DMS153 (cell line): ENCODE data around the gene ZNF469.

Source experiments
- DNase-seq: peaks from one replicate; lab custom pipeline; 2025; lab: John Stamatoyannopoulos, UW

The ZNF469 gene

DNA sequence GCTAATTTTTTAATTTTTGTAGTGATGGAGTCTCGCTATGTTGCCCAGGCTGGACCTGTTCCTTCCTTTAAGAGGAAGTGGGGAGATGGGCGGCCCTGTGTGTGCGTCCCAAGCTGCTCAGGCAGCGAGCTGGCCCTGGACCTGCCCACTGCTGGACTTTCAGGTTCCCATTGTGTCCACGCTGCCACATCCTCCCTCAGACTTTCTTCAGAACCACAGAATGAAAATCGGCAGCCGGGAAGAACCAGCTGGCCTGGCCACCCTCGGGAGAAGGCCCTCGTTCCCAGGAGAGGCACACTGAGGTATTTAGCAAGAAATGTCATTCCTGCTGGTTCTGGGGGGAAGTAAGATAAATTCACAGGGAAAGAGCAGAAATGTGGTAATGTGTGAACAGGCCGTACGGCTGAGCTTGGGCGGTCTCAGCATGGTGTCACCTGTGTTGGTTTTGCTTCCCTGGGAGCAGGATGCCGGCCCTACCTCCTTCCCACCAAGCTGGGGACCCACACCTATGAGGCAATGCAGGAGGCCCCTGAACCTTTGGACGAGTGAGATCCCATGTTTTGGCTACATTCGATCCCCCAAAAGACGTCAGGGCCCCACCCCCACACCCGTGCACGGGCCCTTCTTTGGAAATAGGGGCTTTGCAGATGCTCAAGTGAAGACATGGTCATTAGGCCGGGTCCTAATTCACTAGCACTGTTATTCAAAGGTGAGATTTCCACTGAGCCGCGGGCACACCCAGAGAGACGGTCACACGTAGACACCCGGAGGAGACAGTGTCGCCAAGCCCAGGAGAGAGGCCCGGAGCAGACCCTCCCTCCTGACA lies 35.9 kb upstream of the ZNF469 start:
- DNase-seq: no peak

DNA sequence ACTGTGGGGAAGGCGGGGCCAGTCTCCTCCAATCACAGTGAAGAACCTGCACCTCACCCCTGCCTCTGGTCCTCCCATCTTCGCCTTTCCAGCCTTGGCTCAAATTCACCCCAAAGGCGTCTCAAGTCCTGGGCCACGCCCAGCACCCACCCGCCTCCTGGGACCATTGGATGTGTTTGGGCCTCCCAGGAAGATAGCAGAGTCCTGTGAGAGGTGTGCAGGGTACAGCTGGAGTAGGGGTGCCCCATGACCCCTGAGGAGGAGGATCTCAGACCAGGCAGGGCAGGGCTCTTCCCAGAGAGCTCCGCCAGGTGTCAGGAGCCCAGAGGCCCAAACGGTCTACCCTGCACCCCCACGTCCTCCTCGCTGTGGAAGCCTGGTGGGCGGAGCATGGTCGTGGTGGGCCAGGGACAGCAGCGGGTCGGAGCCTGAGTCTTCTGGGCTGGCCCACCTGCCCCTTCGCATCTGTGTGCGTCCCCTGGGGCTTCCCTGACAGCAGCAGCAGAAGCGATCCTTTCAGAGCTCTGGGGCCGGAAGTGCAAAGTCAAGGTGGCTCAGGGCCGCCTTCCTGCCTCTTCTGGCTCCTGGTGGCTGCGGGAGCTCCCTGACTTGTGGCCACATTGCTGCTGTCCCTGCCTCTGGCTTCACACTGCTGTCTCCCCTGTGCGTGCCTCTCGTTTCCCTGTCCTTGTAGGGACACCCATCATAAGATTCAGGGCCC lies 34.9 kb upstream of the ZNF469 start:
- DNase-seq: no peak

- no peak for DNase-seq
Measured at GRCh38 chr16:88348377-88349152, 34.2 kb upstream of the ZNF469 start.

- no peak for DNase-seq
Measured at GRCh38 chr16:88349153-88349902, 33.4 kb upstream of the ZNF469 start.

- DNase-seq: no peak
Measured at GRCh38 chr16:88349903-88350900, 32.6 kb upstream of the ZNF469 start.

DNA sequence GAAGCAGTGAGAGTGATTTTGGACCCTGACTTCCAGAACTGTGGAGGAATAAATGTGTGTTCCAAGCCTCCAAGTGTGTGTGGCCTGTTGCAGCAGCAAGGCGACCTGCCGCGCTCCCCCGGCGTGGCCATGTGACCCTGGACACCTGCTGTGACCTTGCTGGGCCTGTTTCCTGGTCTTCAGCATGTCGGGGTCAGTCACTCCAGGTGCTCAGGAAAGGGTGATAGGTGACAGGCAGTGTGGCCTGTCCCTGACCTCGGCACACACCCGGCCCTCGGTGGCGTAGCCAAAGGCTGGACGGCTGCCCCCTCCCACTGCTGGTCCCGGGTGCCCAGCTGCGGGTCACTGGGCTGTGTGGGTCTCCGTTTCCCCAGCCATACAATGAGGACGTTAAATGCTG lies 31.8 kb upstream of the ZNF469 start:
- DNase-seq: no peak

- no peak for DNase-seq
Measured at GRCh38 chr16:88351491-88352101, 31.2 kb upstream of the ZNF469 start.

DNA sequence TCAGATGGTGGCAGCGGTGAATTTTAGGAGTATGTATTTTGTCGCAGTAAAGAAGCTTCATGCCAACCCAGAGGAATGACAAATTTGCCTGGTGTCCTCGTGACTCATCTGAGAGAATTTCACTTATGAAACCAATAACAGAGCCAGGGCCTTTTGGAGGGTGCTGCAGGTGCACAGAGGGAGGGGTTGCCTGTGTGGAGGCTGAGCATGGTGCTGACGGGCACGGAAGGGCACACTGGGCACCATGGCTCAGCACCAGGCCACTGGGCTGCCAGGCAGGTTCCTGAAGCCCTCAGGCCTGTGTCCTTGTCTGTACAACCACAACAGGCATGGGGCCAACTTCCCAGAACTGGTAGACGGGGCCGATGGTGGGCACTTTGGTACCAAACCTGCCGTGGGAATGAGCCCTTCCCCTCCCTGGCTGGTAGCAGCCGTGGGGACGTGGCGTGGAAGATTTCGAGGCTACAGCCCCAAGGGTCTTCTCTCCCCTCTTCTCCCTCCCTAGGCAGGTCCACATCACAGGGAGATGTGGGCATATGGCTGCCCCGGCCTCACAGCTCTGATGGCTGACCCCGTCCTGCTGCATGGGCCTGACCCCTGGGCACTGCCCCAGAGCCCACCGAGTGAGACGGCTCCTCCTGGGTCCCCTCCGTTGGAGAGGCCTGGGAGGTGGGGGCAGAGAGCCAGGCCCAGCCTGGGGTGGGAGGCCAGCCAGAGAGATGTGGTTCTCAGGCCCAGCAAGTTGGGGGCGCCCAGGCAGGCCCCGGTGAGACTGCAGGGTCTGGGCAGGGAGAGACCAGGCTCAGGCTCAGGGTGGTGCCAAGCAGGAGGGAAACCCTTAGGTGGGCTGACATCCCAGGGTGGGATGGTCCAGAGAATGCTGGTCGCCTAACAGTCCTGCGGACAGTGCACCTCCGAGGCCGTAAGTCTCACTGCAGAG lies 30.2 kb upstream of the ZNF469 start:
- no peak for DNase-seq

- no peak for DNase-seq
Measured at GRCh38 chr16:88353232-88353631, 29.5 kb upstream of the ZNF469 start.

DNA sequence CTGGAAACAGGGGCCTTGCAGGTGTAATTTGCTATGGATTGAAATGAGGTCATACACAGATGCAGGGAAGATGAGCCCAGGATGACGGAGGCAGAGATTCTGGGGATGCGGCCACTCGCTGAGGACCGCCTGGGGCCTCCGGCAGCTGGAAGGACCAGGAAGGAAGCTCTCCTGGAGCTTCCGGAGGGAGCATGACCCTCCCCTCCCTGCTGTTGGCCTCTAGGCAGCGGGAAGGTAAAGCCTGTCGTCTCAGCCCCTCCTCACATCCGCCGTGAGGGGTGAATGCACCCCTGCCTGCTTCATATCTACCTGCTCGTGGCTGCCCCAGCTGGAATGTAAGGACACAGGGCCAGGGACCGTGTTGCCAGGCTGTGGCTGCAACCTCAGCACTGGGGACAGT lies 29.1 kb upstream of the ZNF469 start:
- no peak for DNase-seq

DNA sequence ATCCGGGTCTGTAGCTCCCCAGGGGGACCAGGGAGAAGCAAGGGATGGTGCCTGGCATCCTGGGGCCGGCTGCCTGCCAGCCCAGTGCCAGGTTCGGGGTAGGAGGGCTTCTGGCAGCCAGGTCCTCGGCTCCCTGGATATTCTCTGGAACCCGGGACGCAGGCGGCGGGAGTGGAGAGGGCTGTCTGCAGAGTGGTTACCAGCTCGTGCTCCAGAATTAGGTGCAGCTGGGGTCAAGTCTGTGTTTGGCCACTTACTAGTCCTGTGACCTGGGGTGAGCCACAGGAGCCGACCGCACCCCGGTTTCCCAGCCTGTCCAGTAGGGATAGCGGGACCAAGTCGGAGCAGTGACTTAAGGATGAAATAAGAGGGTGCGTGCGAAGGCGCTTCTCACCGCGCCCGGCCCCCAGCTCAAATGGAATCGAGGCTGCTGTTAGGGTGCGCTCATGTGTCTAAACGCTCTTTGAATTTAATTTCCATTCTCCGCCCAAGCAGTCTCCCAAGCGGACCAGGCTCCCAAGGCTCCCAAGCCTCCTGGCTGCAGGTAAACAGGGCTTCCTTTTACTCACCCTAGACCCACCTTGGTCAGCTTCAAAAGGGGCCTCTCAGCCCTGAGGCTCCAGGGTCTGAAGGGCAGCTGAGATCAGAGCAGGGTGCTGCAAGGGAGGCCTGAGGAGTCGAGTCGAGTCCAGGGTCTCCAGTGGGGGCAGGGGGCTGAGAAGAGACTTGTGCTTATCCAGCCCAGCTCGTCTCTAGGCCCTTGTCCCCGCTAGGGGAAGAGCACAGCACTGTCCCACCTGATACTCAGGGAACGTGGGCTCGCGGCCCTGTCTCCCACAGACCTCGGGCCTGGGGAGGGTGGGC lies 28.3 kb upstream of the ZNF469 start:
- DNase-seq: no peak

- DNase-seq: no peak
Measured at GRCh38 chr16:88355093-88355388, 27.7 kb upstream of the ZNF469 start.

DNA sequence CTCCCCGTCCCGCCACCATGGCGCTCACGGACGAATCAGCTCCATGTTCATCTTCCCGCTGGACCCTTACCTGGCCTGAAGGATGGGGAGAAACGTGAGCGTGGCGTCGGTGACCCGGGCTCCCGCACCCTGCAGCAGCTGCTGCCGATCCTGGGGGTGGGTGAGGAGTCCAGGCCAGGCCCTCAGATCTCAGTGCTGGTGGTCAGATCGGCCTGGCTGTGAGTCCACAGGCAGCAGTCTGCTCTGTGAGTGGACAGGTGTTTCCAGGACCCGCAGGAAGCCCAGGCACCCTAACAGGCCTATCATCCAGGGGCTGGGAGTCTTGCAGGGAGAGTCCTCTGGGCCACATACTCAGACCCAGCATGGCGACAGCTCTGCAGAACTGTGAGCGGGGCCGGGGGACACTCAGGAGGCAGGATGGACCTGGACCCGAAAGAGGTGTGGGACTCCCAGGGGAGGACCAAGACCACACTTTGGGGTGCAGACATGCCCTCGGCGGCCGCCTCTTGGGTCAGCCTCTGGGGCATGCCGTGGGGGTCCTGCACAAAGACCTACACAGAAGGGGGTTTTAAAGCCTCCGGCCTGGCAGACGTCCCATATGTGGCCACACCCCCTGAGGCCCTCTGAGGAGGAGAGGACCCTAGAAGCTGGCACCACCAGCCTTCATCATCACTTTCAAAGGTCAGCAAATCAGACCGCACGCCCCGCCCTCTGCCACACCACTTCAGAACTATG lies 27.2 kb upstream of the ZNF469 start:
- no peak for DNase-seq

- no peak for DNase-seq
Measured at GRCh38 chr16:88356124-88356726, 26.5 kb upstream of the ZNF469 start.

GRCh38 chr16:88356727-88357199 lies 26.0 kb upstream of the ZNF469 start:
- DNase-seq: no peak

DNA sequence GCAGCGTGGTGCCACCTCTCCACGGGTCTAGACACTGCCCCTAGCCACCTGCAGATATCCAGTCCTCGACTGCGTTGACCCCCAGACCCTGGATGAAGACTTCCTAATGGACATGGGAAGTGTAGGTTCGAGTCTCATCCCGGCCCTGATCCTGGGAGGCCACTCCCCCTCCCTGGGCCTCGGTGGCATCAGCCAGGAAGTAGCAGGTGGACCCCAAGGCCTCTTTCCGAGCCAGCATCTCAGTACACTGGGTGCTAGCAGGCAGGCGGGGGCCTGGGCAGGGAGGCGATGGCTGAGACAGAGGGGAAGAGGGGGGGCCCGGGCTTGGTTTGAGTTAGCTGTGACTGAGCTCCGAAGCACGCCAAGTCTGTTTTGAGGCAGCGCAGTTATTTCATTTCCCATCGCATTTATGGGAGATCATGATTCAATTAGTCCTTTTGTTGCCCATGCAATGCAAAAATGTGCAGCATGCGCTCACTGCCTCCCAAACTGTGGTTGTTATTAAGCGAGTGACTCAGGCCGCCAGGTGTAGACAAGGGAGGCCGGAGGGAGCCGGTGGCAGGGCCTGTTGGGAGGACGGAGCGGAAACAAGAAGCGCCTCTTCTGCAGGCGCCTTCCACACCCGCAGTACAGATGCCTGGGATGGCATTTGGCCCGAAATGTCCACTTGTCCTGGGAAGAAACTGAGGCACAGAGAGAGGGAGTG lies 25.3 kb upstream of the ZNF469 start:
- no peak for DNase-seq
